GM12801 (cell line): ENCODE data around the gene GAB4.

ENCODE experiments used
- CTCF ChIP-seq: IDR thresholded peaks from one replicate; pipeline ENCODE4 v1.5.1; 2011; ENCODE audit warnings: control low read depth; ENCODE audit not compliant: insufficient read length; ENCODE audit errors: extremely low read depth

GAB4 gene

GRCh38 chr22:16962501-16962900 is 45.5 kb downstream of the GAB4 start:
- no peak for TF ChIP-seq CTCF

GRCh38 chr22:16961477-16962186 is 46.4 kb downstream of the GAB4 start:
- TF ChIP-seq CTCF: no peak

- no peak for TF ChIP-seq CTCF
Observed at GRCh38 chr22:16960884-16961249, 47.2 kb downstream of the GAB4 start.

- TF ChIP-seq CTCF: no peak
Observed at GRCh38 chr22:16960220-16960883, 47.7 kb downstream of the GAB4 start.

- no peak for TF ChIP-seq CTCF
Observed at GRCh38 chr22:16959345-16959930, 48.6 kb downstream of the GAB4 start.

GRCh38 chr22:16958475-16958874 is 49.5 kb downstream of the GAB4 start:
- no peak for TF ChIP-seq CTCF

- TF ChIP-seq CTCF: no peak
Observed at GRCh38 chr22:16957781-16958180, 50.2 kb downstream of the GAB4 start.
